GM12892 (cell line): ENCODE results near the gene SCML2.

Source experiments
- POLR2A ChIP-seq: IDR thresholded peaks from 2 replicates; pipeline ENCODE4 v1.6.1; 2011; ENCODE audit warnings: low read depth, low read length, control low read depth
- POLR2AphosphoS5 ChIP-seq: IDR thresholded peaks from 2 replicates; pipeline ENCODE4 v1.6.1; 2011; ENCODE audit warnings: low read depth, low read length, control low read depth
- TAF1 ChIP-seq: IDR thresholded peaks from 2 replicates; pipeline ENCODE4 v1.6.1; 2011; ENCODE audit warnings: low read depth, mild to moderate bottlenecking, control low read depth, low read length, borderline replicate concordance

- TF ChIP-seq TAF1, result no peak
- no peak for TF ChIP-seq POLR2A
- TF ChIP-seq POLR2AphosphoS5, result no peak
These were observed 6.4 kb downstream of the SCML2 start for GRCh38 chrX:18348047-18348446.
